ENCODE data around the gene TMEM151B. TPM values are rescaled to one million over a fixed set of nuclear protein-coding genes. Genes with fewer than 3 reads are reported as not detected.
A peak's percentile ranks its signal among the peaks of the same experiment; 100 is the strongest.

The TMEM151B gene
- total and polyA plus RNA-seq, 4 experiments from 2014 or later, result not detected

GRCh38 chr6:44303842-44304241 is 33.6 kb downstream of the TMEM151B start:
- peaks cover 43 to 67% of the 10 kb centered on the region in 2 donors for H3K36me3 Mint-ChIP-seq
- ChIA-PET CTCF (ENCODE audit: partially characterized antibody) (interaction anchor here (1.2 to 6.1 kb wide), 2 partner anchors 10 to 36 kb away, joined by 9 to 63 read pairs; partner anchors contain the start of genes AARS2 and TMEM151B), POLR2A (ENCODE audit: partially characterized antibody) (interaction anchor here (2.2 kb wide), 1 partner anchor 57 kb away, joined by 8 read pairs; the partner anchor contains the start of gene HSP90AB1)
- H3K27me3 ChIP-seq (ENCODE audit: insufficient read depth, low read length), result no peaks in the 10 kb centered on the region
- intact Hi-C loops (cut with micrococcal nuclease), result loop anchor here (1.0 to 2.0 kb wide), 3 partner anchors 36 to 208 kb away; no protein-coding TSS in a partner anchor
- no peak overlapping the region for H3K4me3 Mint-ChIP-seq
- no peaks in the 10 kb centered on the region for H3K9me3 ChIP-seq (ENCODE audit: control insufficient read depth in 1 of 2, low read length in 2 of 2)
- H3K27ac ChIP-seq (ENCODE audit: low read depth, low read length), result no peak overlapping the region
- H3K9me3 Mint-ChIP-seq, result no peaks in the 10 kb centered on the region
- no peak overlapping the region for H3K27ac Mint-ChIP-seq
- no peak overlapping the region for H3K4me3 ChIP-seq (ENCODE audit: low read length in 2 of 2)
- H3K36me3 ChIP-seq (ENCODE audit: insufficient read depth, low read length), result peaks cover 29% of the 10 kb centered on the region
- H3K27me3 Mint-ChIP-seq, result peaks cover 2 to 3% of the 10 kb centered on the region in 2 donors
- DNase-seq, result no peak
- H3K4me1 ChIP-seq (ENCODE audit: insufficient read depth, low read length), result no peaks in the 10 kb centered on the region
- peaks cover 0 to 5% (median 0%) of the 10 kb centered on the region in 4 donors for H3K4me1 Mint-ChIP-seq

DNA sequence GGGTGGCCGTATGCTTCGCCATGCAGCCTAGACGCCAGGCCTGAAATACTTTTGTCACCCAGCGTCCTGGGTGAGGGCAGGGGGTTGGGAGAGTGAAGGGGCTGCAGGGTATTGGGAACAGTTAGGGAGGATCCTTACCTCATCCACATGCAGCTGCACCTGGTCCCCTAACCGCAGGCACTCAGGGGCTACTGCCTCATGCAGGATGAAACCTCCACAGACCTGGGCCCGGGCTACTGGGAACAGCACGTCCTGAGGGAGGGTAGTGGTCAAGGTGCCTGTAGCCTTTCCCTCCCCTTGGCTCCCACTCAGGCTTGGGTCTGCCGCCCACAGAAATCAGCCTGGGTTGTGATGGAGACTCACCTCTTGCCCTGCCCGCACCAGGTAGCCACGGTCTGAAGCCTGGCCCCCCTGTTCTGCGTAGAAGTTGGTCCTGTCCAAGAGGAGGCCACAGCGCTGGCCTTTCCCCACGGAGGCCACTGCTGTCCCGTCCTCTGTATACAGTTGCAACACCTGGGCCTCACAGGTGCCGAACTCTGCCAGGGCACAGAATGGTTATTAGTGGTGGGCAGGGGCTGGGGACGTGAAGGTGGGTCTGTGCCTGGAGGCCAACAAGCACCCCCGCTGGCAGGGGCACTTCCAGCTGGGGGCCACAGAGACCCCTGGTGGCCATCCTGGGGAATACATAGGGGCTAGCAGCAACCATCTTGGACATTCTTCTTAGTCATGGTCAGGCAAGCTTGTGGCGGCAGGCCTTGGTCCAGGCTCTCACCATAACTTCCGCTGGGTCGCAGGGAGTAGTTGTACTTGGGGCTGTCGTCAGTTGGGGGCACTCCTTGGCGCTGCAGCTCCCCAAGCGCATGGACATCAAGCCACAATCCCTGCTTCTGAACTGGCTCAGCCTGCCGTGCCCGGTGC is 34.3 kb downstream of the TMEM151B start:
- H3K27ac ChIP-seq (ENCODE audit: low read depth, low read length), result no peak overlapping the region
- ChIA-PET CTCF (ENCODE audit: partially characterized antibody) (interaction anchor here (1.1 to 6.1 kb wide), 9 partner anchors 9 to 73 kb away, joined by 3 to 63 read pairs (median 5); partner anchors contain the start of genes SLC35B2 and TMEM151B), POLR2A (ENCODE audit: partially characterized antibody) (interaction anchor here (0.9 to 2.2 kb wide), 4 partner anchors 8 to 58 kb away, joined by 3 to 8 read pairs (median 5); partner anchors contain the start of gene HSP90AB1)
- Mint-ChIP-seq H3K4me1 (peaks cover 0 to under 1% (median 0%) of the 10 kb centered on the region in 4 donors), H3K27me3 (no peaks in the 10 kb centered on the region), H3K9me3 (no peaks in the 10 kb centered on the region), H3K27ac (peak overlapping the region in 2 of 7 donors; percentile 40 to 43), H3K36me3 (peaks cover 47 to 73% of the 10 kb centered on the region in 2 donors), H3K4me3 (no peak overlapping the region)
- peaks cover 36% of the 10 kb centered on the region for H3K36me3 ChIP-seq (ENCODE audit: insufficient read depth, low read length)
- intact Hi-C loops (cut with micrococcal nuclease), result loop anchor here (1.0 to 2.0 kb wide), 3 partner anchors 36 to 208 kb away; no protein-coding TSS in a partner anchor
- no peak overlapping the region for H3K4me3 ChIP-seq (ENCODE audit: low read length in 2 of 2)
- H3K4me1 ChIP-seq (ENCODE audit: insufficient read depth, low read length), result no peaks in the 10 kb centered on the region
- H3K27me3 ChIP-seq (ENCODE audit: insufficient read depth, low read length), result no peaks in the 10 kb centered on the region
- H3K9me3 ChIP-seq (ENCODE audit: control insufficient read depth in 1 of 2, low read length in 2 of 2), result no peaks in the 10 kb centered on the region
- DNase-seq, result peak in 4 of 5 donors; percentile 30 to 37 (median 36)

DNA sequence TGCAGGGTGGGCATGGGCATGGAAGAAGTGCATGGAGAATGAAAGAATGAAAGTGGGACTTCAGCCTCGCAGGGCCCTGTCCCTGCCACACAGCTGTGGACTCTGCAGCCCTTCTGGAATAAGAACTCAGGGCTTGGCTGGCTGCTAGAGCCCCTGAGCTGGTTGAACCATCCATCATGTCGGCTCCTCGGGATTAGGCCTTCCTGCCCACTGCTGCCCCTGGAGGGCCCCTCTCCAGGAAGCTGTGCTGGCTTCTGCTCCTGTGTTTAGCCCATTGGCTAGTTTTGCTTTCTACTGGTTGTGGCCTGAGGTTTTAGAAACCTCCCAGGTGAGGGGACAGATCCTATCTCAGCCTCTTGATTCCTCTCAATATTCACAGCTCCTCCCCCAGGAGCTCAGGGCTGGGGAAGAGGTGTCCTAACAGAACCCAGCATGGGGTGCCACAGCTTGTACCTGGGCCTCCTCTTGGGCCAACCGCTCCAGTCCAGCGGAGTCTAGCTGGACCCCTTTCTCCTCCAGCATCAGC is 35.0 kb downstream of the TMEM151B start:
- peaks cover 43% of the 10 kb centered on the region for H3K36me3 ChIP-seq (ENCODE audit: insufficient read depth, low read length)
- Mint-ChIP-seq H3K27me3 (no peaks in the 10 kb centered on the region), H3K36me3 (peaks cover 51 to 76% of the 10 kb centered on the region in 2 donors), H3K9me3 (no peaks in the 10 kb centered on the region), H3K27ac (peak overlapping the region in 1 of 7 donors; percentile 40), H3K4me1 (peaks cover 0 to 8% (median 3%) of the 10 kb centered on the region in 4 donors), H3K4me3 (no peak overlapping the region)
- no peaks in the 10 kb centered on the region for H3K4me1 ChIP-seq (ENCODE audit: insufficient read depth, low read length)
- intact Hi-C loops (cut with micrococcal nuclease), result loop anchor here (2.0 kb wide), 1 partner anchor 132 kb away; no protein-coding TSS in a partner anchor
- ChIA-PET POLR2A (ENCODE audit: partially characterized antibody) (interaction anchor here (0.9 to 1.2 kb wide), 3 partner anchors 9 to 37 kb away, joined by 3 to 5 read pairs (median 5); no protein-coding TSS in a partner anchor), CTCF (ENCODE audit: partially characterized antibody) (interaction anchor here (1.1 to 6.1 kb wide), 9 partner anchors 9 to 73 kb away, joined by 3 to 63 read pairs (median 5); partner anchors contain the start of genes SLC35B2 and TMEM151B)
- no peaks in the 10 kb centered on the region for H3K27me3 ChIP-seq (ENCODE audit: insufficient read depth, low read length)
- H3K27ac ChIP-seq (ENCODE audit: low read depth, low read length), result no peak overlapping the region
- DNase-seq, result no peak
- no peaks in the 10 kb centered on the region for H3K9me3 ChIP-seq (ENCODE audit: control insufficient read depth in 1 of 2, low read length in 2 of 2)
- H3K4me3 ChIP-seq (ENCODE audit: low read length in 2 of 2), result no peak overlapping the region

- Histone ChIP-seq H3K27me3 (ENCODE audit: insufficient read depth, low read length) (no peaks in the 10 kb centered on the region), H3K27ac (ENCODE audit: low read depth, low read length) (no peak overlapping the region), H3K9me3 (ENCODE audit: control insufficient read depth in 1 of 2, low read length in 2 of 2) (no peaks in the 10 kb centered on the region), H3K4me3 (ENCODE audit: low read length in 2 of 2) (no peak overlapping the region), H3K4me1 (ENCODE audit: insufficient read depth, low read length) (peaks cover under 1% of the 10 kb centered on the region), H3K36me3 (ENCODE audit: insufficient read depth, low read length) (peaks cover 56% of the 10 kb centered on the region)
- Mint-ChIP-seq H3K36me3 (peaks cover 50 to 77% of the 10 kb centered on the region in 2 donors), H3K4me1 (peaks cover 0 to 10% (median 5%) of the 10 kb centered on the region in 4 donors), H3K9me3 (no peaks in the 10 kb centered on the region), H3K27me3 (no peaks in the 10 kb centered on the region), H3K4me3 (no peak overlapping the region), H3K27ac (peak overlapping the region in 1 of 7 donors; percentile 41)
- ChIA-PET CTCF (ENCODE audit: partially characterized antibody) (interaction anchor here (1.4 to 6.1 kb wide), 3 partner anchors 8 to 39 kb away, joined by 4 to 63 read pairs (median 12); partner anchors contain the start of gene TMEM151B), POLR2A (ENCODE audit: partially characterized antibody) (no interaction called here)
- DNase-seq, result no peak
- intact Hi-C loops (cut with micrococcal nuclease), result no loop called here
Measured at GRCh38 chr6:44306710-44307109, 36.5 kb downstream of the TMEM151B start.

DNA sequence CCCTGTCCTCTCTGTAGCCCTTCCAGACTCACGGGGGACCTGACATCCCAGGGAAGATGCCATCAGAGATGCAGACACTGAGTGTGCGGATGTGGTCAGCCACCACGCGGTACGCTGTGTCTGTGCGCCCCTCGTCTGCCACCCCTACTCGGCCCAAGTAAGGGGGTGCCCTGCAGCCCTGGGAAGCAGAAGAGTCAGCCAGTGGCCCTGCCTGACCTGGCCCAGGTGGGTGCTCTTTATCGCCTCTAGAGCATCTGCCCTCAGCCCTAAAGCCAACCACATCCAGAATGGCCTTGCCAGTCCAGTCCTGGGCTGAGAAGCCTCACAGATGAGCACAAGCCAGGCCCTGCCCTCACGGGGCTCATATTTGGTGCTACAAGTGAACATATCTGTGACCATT is 37.0 kb downstream of the TMEM151B start:
- Histone ChIP-seq H3K4me1 (ENCODE audit: insufficient read depth, low read length) (peaks cover 5% of the 10 kb centered on the region), H3K36me3 (ENCODE audit: insufficient read depth, low read length) (peaks cover 50% of the 10 kb centered on the region), H3K4me3 (ENCODE audit: low read length in 2 of 2) (no peak overlapping the region), H3K27me3 (ENCODE audit: insufficient read depth, low read length) (no peaks in the 10 kb centered on the region), H3K9me3 (ENCODE audit: control insufficient read depth in 1 of 2, low read length in 2 of 2) (no peaks in the 10 kb centered on the region), H3K27ac (ENCODE audit: low read depth, low read length) (no peak overlapping the region)
- Mint-ChIP-seq H3K4me1 (peaks cover 3 to 15% (median 10%) of the 10 kb centered on the region in 4 donors), H3K36me3 (peaks cover 46 to 73% of the 10 kb centered on the region in 2 donors), H3K4me3 (no peak overlapping the region), H3K27ac (no peak overlapping the region), H3K9me3 (no peaks in the 10 kb centered on the region), H3K27me3 (no peaks in the 10 kb centered on the region)
- POLR2A ChIA-PET (ENCODE audit: partially characterized antibody), result no interaction called here
- DNase-seq, result no peak
- intact Hi-C loops (cut with micrococcal nuclease), result no loop called here
- CTCF ChIA-PET (ENCODE audit: partially characterized antibody), result interaction anchor here (1.2 to 6.1 kb wide), 3 partner anchors 8 to 50 kb away, joined by 3 to 63 read pairs (median 4); partner anchors contain the start of genes SLC35B2 and TMEM151B

GRCh38 chr6:44309092-44309491 is 38.8 kb downstream of the TMEM151B start:
- Histone ChIP-seq H3K4me3 (ENCODE audit: low read length in 2 of 2) (no peak overlapping the region), H3K27me3 (ENCODE audit: insufficient read depth, low read length) (no peaks in the 10 kb centered on the region), H3K4me1 (ENCODE audit: insufficient read depth, low read length) (peaks cover 11% of the 10 kb centered on the region), H3K27ac (ENCODE audit: low read depth, low read length) (no peak overlapping the region), H3K9me3 (ENCODE audit: control insufficient read depth in 1 of 2, low read length in 2 of 2) (no peaks in the 10 kb centered on the region), H3K36me3 (ENCODE audit: insufficient read depth, low read length) (peaks cover 43% of the 10 kb centered on the region)
- POLR2A ChIA-PET (ENCODE audit: partially characterized antibody), result no interaction called here
- DNase-seq, result no peak
- H3K36me3 Mint-ChIP-seq, result peaks cover 35 to 64% of the 10 kb centered on the region in 2 donors
- intact Hi-C loops (cut with micrococcal nuclease), result no loop called here
- H3K27me3 Mint-ChIP-seq, result no peaks in the 10 kb centered on the region
- CTCF ChIA-PET (ENCODE audit: partially characterized antibody), result interaction anchor here (1.1 kb wide), 1 partner anchor 42 kb away, joined by 5 read pairs; no protein-coding TSS in a partner anchor
- no peak overlapping the region for H3K27ac Mint-ChIP-seq
- H3K4me1 Mint-ChIP-seq, result peaks cover 5 to 30% (median 20%) of the 10 kb centered on the region in 4 donors
- no peaks in the 10 kb centered on the region for H3K9me3 Mint-ChIP-seq
- peak overlapping the region in 1 of 8 donors; percentile 21 for H3K4me3 Mint-ChIP-seq

Data from CD4-positive, alpha-beta memory T cell (primary cell).